Activated naive CD4-positive, alpha-beta T cell treated with Interleukin-2 at 50 U/mL for 16 hours (primary cell): ENCODE data around the gene ADGRD1.

Experiments used
- DNase-seq: peaks from one replicate; pipeline ENCODE4 v3.0.0-alpha.2; 2020

ADGRD1 gene

GRCh38 chr12:131045705-131046460 lies 92.2 kb downstream of the ADGRD1 start:
- DNase-seq = no peak

DNA sequence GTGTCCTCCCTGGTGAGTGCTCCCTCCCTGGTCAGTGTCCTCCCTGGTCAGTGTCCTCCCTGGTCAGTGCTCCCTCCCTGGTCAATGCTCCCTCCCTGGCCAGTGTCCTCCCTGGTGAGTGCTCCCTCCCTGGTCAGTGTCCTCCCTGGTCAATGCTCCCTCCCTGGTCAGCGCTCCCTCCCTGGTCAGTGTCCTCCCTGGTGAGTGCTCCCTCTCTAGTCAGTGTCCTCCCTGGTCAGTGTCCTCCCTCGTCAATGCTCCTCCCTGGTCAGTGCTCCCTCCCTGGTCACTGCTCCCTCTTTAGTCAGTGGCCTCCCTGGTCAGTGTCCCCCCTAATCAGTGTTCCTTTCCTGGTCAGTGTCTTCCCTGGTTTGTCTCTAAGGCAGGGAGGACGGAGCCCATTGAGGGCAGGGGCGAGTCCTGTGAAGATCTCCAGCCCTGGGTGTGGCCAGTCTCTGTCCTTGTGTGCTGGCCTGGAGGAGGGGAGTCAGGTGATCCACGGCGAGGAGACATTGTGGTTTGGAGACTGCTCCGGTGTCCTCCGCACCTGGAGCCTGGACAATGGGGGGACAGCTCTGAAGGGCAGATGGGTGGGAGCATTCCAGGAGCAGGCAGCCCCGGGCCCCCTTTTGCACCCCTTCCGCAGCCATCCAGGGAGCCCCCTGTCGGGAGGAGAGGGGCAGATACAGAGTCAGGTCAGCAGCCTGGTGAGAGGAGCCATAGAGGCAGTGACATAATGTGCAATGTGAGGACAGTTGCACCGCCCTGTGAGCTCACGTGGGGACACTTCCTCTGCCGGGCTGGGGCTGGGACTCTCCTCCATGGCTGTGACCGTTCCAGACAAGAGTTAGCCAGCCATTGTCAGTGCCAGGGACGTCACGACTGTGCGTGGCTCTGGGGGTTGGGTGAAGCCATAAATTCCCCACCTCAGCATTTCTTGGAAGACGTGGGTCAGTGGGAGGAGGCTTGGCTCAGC lies 93.4 kb downstream of the ADGRD1 start:
- no peak for DNase-seq

DNA sequence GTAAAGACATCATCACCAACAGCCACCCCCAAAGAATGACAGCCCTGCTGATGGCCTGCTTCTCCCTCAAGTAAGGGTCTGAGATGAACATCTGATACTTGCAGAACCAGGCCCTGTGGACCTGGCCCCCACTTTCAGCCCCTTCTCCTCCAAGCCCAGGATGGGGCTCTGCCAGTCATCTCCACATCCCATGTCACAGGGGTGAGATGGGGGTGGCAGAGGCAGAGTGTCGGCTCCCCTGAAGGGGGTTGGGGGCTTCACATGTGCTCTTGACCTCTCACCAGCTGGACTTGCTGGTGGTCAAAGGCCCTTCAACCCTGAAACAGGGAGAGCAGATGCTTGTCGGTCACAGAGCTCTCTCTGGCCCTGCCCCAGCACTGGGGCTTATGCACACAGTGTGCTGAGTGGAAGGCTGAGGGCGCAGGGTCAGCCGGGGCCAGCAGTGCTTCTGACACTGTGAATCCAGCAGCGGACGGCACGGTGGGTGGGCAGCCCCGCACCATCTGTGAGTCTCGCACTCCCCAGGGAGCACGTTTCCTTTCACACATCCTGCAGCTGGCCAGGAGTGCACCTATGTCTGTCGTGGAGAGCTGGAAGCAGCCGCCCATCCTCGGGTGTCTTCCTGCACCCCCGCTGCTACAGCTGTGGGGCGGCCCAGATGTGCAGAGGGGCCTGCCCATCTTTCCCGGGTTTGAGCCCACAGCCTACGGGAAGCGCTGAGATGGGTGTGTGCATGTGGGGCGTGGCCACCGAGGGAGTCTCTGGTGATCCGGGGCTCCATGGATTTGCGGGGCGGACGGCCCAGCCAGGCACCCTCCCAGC lies 94.3 kb downstream of the ADGRD1 start:
- DNase-seq = no peak

DNA sequence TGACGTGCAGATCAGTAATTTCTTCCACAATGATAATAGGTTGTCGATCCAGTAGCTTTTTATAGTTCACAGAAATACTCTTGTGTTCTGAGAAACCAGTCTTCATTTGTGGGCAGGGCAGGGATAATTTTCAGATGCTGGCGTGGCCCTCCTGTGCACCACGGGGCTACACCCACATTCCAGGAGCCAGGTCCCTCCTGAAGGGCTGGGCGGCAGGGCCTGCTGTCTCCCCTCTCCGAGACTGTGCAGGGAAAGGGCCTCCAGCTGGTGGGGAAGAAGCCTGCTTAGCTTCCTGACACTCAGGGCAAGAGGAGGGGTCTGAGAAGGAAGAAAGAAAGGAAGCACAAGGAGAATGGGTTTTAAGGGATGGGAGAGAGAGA lies 94.9 kb downstream of the ADGRD1 start:
- no peak for DNase-seq

DNA sequence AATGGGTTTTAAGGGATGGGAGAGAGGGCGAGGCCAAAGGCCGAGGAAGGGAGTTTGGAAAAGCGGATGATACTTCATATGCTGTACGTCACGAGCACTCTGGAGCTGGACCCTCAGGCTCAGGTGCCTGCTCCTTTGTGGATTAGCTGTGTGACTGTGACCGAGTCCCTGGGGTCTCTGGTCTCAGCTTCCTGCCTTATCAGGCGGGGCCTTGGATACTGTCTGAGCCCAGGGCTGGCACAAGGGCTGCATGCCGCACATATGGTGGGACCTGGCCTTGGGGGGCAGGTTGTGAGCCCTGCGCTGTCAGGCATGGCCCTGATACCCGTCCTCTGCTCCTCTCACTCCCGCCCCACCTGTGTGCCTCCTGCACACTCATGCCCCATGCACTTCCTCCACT lies 95.3 kb downstream of the ADGRD1 start:
- no peak for DNase-seq

- no peak for DNase-seq
Measured at GRCh38 chr12:131049549-131050339, 96.0 kb downstream of the ADGRD1 start.

GRCh38 chr12:131050463-131051154 lies 96.9 kb downstream of the ADGRD1 start:
- no peak for DNase-seq

DNA sequence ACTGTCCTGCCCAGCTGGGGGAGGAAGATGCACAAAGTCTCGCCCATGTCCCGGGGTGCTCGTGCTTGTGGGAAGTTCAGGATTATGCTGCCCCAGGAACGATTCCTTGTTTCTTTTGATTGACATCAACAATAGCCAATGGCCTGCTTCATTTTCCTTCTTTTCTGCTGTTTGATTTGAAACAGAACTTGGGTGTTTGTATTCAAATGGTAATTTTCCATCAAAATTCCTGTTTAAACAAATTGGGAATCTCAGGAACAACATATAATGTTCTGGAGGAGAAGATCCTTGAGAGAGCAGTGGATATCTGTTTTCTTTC lies 97.4 kb downstream of the ADGRD1 start:
- no peak for DNase-seq

DNA sequence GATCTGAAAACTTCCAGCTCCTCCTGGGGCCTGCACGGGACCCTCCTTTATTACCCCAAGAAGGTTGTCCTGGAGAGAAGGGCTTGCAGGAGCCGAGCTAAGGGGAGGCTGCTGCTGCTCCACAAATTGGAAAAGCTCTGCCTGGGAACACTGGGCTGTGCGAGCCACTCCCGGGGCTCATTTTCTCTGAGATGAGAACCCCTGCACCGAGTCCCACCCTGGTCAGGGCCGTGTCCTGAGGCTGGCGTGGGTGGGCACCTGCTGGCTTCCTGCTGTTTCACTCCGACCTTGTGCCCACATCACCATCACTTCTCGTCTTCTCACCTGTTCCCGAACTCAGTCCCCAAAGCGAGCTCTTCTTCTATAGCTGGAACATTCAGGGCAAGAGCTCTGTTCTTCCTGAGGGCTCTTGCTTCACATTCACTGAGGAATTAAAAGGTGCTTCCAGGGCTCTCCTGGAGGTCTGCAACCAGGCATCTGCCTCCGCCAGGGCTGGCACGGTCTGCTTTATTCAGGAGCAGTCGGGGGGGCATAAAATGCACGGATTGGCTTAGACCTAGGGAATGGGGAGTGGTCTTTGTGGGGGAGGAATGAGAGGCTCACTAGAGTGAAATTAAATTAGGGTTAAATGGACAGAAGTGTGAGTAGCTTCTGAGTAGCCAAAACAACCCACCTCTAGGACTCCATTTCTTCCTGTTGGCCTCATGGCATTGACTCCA lies 98.5 kb downstream of the ADGRD1 start:
- DNase-seq = no peak

- no peak for DNase-seq
Measured at GRCh38 chr12:131052929-131053328, 99.2 kb downstream of the ADGRD1 start.

DNA sequence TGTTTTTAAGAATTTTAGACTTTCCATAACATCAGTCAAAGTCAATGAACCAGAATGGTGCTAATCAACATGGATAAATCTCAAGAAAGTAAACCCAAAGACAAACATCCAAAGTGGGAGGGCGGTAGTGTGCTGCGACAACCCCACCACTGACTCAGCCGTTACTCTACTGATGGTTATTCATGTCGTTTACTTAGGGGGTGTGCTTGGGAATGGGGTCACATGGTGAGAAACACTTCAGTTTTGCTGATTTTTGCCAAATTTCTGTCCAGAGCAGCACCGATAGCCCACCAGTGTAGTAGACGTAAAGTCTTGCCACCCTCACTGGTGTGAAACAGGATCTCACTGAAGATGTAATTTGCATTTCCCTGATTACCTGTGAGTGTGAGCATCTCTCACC lies 99.9 kb downstream of the ADGRD1 start:
- no peak for DNase-seq

GRCh38 chr12:131054345-131055092 lies 100.8 kb downstream of the ADGRD1 start:
- DNase-seq = no peak

DNA sequence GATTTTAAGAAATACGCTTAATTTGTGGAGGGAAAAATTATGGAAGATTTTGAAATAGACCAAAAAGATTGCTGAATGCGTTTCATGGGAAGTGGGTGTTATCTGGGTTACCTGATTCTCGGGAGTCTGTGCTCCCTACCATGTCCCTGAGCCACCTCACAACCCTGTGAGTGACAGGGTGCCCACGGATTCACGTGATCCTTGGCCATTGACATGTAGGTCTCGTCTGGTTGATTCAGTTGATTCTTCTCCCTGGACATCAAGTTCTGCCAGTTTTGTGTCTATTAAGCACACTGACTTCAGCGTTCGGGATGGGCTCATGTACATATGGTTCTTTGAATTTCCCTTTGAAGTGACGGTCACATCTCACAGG lies 101.4 kb downstream of the ADGRD1 start:
- no peak for DNase-seq

DNA sequence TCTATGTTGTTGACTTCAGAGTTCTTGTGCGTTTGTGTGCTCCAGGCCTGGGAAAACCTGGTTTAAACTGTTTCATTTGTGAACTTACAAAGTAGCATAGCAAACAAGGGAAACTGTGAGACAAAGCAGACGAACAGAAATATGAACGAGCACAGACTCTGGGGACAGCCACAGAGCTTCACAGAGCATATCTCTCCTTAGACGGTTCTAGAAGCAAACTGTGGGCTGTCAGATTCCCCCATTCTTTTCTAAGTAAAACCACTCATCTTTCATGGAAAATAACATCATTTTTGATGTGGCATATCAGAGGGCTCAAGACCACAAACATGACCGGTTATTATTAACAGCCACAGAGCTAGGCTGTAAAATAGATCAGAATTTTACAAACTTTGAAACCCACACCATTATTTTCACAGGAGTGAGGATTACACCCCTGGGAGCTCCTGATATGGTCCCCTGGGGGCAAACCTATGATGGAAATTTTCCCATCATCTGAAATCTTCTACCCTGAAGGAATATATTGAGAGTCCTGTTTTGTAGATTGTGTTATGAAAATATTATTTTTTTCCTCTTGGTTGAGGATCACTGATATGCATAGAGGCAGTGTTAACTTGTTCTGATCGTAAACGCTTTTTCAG lies 102.0 kb downstream of the ADGRD1 start:
- DNase-seq = no peak

GRCh38 chr12:131056626-131057025 lies 102.9 kb downstream of the ADGRD1 start:
- no peak for DNase-seq

GRCh38 chr12:131057211-131057721 lies 103.6 kb downstream of the ADGRD1 start:
- DNase-seq = no peak

DNA sequence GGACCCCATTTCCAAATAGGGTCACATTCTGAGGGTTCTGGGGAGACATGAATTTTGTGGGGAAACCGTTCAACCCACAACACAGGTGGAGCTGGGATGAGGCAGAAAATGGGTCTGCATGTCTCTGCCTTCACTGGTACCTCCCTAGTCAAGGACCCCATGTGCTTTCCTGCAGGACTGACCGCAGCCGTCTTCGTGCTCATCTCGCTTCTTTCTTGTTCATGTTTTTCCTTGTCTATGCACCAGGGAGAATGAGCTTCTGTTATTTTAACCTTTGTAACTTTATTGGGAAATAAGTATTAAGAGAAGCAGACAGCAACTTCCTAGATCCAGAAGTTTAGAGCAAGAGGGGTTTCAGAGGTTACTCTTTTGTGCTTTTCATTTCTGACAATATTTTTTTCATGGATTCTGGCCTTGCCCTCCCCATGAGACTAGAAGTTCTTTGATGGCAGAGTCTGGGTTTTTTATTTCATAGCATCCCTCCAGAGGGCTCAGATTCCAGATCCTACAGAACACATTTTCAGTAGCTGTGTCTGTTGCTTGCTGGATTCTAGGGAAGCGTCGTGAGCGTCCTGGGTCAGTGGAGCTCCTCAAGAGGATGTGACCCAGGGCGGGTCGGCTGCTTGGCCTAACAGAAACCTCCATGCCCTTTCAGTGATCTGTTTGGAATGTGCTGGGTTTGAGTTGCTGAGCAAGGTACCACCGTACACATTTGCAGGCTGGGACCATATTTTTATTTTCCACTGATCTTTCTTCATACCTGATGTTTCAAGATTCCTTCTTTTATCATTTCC lies 104.2 kb downstream of the ADGRD1 start:
- no peak for DNase-seq

- DNase-seq = no peak
Measured at GRCh38 chr12:131058700-131059099, 105.0 kb downstream of the ADGRD1 start.
